GM12892 (cell line): Measurements from ENCODE around the gene ERH.

Experiments used
- POLR2A ChIP-seq: IDR thresholded peaks from 2 replicates; pipeline ENCODE4 v1.6.1; 2011; ENCODE audit warnings: low read depth, low read length, control low read depth
- POLR2AphosphoS5 ChIP-seq: IDR thresholded peaks from 2 replicates; pipeline ENCODE4 v1.6.1; 2011; ENCODE audit warnings: low read depth, low read length, control low read depth
- TAF1 ChIP-seq: IDR thresholded peaks from 2 replicates; pipeline ENCODE4 v1.6.1; 2011; ENCODE audit warnings: low read depth, mild to moderate bottlenecking, control low read depth, low read length, borderline replicate concordance

DNA sequence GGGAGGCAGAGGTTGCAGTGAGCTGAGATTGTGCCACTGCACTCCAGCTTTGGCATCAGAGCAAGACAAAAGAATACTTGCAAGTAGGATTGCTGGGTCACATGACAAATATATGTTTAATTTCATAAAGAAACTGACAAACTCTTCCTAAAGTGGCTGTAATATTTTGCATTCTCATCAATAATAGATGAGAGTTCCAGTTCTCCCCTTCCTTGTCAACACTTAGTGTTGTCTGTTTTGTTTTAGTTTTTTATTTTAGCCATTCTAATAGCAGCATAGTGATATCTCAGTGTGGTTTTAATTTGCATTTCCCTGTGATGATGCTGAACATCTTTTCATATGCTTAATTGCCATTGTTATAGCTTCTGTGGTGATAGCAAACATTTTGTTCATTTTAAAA, 31.5 kb upstream of the ERH start:
- TF ChIP-seq POLR2A (no peak), POLR2AphosphoS5 (no peak), TAF1 (no peak)
